ENCODE data around the gene FBN2.

DNA sequence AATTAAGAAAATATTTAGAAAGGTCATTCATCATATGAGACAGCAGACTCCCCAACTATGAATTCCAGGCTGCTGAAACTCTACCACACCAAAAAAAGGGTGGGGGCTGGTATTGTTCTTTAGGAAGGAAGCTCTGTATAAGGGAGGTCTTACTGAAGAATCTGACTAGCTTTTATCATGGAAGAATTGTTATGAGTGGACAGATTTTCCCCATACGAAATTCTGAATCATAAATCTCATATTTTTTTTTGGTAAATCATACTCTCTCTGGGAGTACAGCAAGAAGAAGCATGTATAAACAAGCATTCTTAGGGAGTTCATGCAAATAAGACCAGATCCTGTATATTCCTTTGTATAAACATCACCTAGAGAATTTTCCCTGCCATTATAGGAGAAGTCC, 234.5 kb downstream of the FBN2 start:
- TF ChIP-seq, protein P1, sequence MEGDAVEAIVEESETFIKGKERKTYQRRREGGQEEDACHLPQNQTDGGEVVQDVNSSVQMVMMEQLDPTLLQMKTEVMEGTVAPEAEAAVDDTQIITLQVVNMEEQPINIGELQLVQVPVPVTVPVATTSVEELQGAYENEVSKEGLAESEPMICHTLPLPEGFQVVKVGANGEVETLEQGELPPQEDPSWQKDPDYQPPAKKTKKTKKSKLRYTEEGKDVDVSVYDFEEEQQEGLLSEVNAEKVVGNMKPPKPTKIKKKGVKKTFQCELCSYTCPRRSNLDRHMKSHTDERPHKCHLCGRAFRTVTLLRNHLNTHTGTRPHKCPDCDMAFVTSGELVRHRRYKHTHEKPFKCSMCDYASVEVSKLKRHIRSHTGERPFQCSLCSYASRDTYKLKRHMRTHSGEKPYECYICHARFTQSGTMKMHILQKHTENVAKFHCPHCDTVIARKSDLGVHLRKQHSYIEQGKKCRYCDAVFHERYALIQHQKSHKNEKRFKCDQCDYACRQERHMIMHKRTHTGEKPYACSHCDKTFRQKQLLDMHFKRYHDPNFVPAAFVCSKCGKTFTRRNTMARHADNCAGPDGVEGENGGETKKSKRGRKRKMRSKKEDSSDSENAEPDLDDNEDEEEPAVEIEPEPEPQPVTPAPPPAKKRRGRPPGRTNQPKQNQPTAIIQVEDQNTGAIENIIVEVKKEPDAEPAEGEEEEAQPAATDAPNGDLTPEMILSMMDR (IDR thresholded peaks at IDR 0.05; ENCODE audit: borderline replicate concordance, extremely low read depth, low read length, poor library complexity, severe bottlenecking), result no peak
- no peak for TF ChIP-seq EZH2 (IDR thresholded peaks at IDR 0.05; ENCODE audit: borderline replicate concordance, low read depth, low read length, severe bottlenecking)

All from DND-41 (cell line).